ENCODE measurements around the gene TMEM131.

DNA sequence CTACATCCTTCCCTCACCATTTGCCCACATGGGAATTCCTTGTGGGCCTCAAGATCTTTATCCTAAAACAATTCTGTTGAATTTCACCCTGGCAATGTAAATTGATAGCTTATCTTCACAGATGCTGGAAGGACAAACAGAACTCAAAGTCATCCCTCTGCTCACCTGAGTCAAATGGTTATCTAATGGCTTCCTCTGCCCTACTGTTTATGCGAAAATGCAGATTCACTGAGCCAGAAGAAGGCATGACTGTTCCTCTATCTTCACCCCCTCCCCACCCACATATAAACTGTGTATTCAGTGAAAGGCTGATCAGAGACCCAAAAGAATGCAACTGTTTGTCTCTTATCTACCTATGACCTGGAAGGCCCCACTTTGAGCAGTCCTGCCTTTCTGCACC, 47.4 kb upstream of the TMEM131 start:
- TF ChIP-seq, protein P1, sequence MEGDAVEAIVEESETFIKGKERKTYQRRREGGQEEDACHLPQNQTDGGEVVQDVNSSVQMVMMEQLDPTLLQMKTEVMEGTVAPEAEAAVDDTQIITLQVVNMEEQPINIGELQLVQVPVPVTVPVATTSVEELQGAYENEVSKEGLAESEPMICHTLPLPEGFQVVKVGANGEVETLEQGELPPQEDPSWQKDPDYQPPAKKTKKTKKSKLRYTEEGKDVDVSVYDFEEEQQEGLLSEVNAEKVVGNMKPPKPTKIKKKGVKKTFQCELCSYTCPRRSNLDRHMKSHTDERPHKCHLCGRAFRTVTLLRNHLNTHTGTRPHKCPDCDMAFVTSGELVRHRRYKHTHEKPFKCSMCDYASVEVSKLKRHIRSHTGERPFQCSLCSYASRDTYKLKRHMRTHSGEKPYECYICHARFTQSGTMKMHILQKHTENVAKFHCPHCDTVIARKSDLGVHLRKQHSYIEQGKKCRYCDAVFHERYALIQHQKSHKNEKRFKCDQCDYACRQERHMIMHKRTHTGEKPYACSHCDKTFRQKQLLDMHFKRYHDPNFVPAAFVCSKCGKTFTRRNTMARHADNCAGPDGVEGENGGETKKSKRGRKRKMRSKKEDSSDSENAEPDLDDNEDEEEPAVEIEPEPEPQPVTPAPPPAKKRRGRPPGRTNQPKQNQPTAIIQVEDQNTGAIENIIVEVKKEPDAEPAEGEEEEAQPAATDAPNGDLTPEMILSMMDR (IDR thresholded peaks at IDR 0.05; ENCODE audit: borderline replicate concordance, extremely low read depth, low read length, poor library complexity, severe bottlenecking) = no peak
- TF ChIP-seq EZH2 (IDR thresholded peaks at IDR 0.05; ENCODE audit: borderline replicate concordance, low read depth, low read length, severe bottlenecking) = no peak

Data from DND-41 (cell line).